SJCRH30 (cell line): Measurements from ENCODE around the gene MTCH2. TPM values are rescaled to one million over a fixed set of nuclear protein-coding genes. Genes with fewer than 3 reads are reported as not detected.

Source experiments
- DNase-seq, 2 experiments: peaks; one replicate each; pipeline ENCODE4 v3.0.0-alpha.2; 2015 to 2020
- H3K27ac ChIP-seq: fragments of 250-450 bp; sonication (Bioruptor Pico); 2 replicates; pipeline ENCODE4 v1.5.1; 2020; ENCODE audit warnings: mild to moderate bottlenecking, moderate library complexity
- H3K27me3 ChIP-seq: fragments of 250-450 bp; sonication (Bioruptor Pico); 2 replicates; pipeline ENCODE4 v1.5.1; 2020; ENCODE audit warnings: mild to moderate bottlenecking, moderate library complexity
- H3K36me3 ChIP-seq: fragments of 250-450 bp; sonication (Bioruptor Pico); 2 replicates; pipeline ENCODE4 v1.5.1; 2020; ENCODE audit warnings: mild to moderate bottlenecking, moderate library complexity
- H3K4me1 ChIP-seq: fragments of 250-450 bp; sonication (Bioruptor Pico); 2 replicates; pipeline ENCODE4 v1.5.1; 2020; ENCODE audit warnings: mild to moderate bottlenecking, moderate library complexity
- H3K4me3 ChIP-seq: fragments of 250-450 bp; sonication (Bioruptor Pico); 2 replicates; pipeline ENCODE4 v1.5.1; 2020; ENCODE audit warnings: mild to moderate bottlenecking, moderate library complexity
- H3K9me3 ChIP-seq: fragments of 250-450 bp; sonication (Bioruptor Pico); replicated peaks from 2 replicates; pipeline ENCODE4 v1.5.1; 2020; ENCODE audit warnings: mild to moderate bottlenecking, moderate library complexity
- total RNA-seq: library from RNA; depleted of rRNA; stranded (reverse); fragments of >200 nt; shearing (Covaris generic); gene quantifications from 2 replicates; pipeline ENCODE4 v1.2.3, GENCODE V29; 2014

MTCH2 gene
- total RNA-seq, 1 experiment from 2014 or later = 119 TPM

DNA sequence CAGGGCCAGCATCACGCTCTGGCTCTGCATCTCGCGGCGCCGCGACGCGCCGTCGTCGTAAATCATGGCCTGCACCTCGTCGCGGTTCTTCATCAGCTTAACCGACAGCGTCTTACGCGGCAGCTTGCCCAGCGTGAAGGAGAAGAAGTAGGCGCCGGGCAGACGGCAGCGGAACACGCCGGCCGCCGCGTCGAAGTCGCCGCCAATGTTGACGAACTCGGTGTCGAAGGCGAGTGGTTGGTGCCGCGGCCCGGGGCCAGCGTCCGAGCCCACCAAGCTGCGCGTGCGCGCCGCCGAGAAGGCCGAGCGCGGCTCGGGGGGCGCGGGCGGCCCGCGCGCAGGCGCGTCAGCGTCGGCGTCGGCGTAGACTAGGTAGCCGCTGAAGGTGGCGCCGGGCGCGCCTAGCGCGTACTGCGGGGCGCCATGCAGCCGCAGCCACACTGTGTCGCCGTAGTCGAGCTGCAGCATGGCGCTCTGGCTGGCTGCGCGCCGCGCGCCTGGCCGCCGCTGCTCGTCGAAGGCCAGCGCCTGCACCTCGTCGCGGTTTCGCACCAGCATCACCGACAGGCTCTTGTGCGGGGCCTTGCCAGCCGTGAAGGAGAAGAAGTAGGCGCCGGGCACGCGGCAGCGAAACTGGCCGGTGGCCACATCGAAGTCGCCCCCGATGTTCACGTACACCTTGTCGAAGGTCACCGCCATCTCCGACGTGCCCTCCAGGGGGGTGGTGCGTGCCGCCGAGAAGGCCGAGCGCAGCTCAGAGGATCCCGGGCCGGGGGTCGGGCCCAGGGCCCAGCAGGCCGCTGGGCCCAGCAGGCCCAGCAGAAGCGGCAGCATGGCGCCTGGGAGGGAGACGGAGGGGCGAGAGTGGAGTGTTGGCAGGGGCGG is 52.1 kb downstream of the MTCH2 start:
- H3K27me3 ChIP-seq = peaks cover 4% of the 10 kb centered on the region; the same call in 1 of the 2 replicates
- no peak overlapping the region for H3K27ac ChIP-seq
- H3K9me3 ChIP-seq = no peaks in the 10 kb centered on the region
- H3K36me3 ChIP-seq = peaks cover under 1% of the 10 kb centered on the region; the same call in 1 of the 2 replicates
- no peak overlapping the region for H3K4me3 ChIP-seq
- peaks cover 7% of the 10 kb centered on the region; the same call in 1 of the 2 replicates for H3K4me1 ChIP-seq
- DNase-seq = no peak

DNA sequence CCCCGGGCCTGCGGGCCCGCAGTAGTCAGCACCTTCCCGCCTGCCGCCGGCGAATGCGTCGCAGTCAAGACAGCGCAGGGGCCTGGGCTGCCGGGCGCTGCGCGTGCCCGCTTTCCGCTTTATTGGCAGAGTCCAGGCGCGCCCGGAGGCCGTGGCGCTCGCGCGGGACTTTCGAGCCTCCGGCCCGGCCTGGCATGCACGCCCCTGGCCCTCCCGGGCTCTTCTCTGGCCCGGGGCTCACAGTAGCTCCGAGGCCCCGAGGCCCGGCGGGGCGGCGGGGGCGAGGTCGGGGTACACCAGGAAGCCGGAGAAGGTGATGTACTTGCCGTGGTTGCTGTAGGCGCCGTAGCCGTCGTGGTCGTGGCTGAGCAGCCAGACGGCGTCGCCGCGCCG is 52.8 kb downstream of the MTCH2 start:
- Histone ChIP-seq H3K27ac (no peak overlapping the region), H3K4me1 (peaks cover 7% of the 10 kb centered on the region; the same call in 1 of the 2 replicates), H3K4me3 (no peak overlapping the region), H3K27me3 (peaks cover 4% of the 10 kb centered on the region; the same call in 1 of the 2 replicates), H3K9me3 (no peaks in the 10 kb centered on the region), H3K36me3 (peaks cover 6% of the 10 kb centered on the region)
- DNase-seq = no peak

DNA sequence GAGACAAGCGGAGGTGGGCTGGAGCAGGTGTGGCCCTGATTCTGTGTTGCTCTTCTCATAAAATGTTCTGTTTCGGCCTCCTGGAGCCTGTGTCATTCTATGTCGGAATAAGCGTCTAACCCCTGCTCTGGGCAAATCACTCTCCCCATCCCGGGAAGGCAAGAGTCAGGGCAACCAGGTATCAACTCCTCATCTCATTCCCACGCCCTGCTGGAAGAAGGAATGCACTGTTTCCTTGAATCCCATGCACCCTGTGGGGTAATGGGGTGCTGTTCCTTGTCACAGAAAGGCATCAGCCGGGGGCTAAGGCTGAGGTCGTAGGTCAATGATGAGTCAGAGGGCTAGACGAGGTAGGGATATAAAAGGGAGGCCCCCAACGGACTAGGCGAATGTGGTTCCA is 53.2 kb downstream of the MTCH2 start:
- DNase-seq = no peak
- Histone ChIP-seq H3K36me3 (peaks cover 9% of the 10 kb centered on the region), H3K9me3 (no peaks in the 10 kb centered on the region), H3K27me3 (peaks cover 4% of the 10 kb centered on the region; the same call in 1 of the 2 replicates), H3K27ac (no peak overlapping the region), H3K4me3 (no peak overlapping the region), H3K4me1 (peaks cover 7% of the 10 kb centered on the region; the same call in 1 of the 2 replicates)

DNA sequence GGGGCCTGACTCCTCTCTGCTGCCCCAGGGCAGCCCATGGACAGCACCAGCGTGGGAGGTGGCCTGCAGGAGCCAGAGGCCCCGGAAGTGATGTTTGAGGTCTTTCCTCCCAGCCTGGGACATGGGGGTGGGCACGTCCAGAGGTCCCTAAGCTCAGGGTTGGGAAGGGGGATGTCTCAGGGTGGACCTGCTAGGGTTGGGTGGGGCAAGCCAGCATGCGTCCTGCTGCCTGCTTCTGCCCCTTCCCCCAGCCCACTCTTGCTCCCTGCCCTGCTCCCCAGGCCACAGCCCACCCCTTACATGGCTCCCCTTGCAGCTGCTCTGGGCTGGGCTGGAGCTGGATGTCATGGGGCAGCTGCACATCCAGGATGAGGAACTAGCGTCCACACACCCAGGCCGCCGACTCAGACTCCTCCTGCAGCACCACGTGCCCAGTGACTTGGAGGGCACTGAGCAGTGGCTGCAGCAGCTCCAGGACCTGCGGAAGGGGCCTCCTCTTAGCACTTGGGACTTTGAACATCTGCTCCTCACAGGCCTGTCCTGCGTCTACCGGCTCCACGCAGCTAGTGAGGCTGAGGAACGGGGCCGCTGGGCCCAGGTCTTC is 54.5 kb downstream of the MTCH2 start:
- Histone ChIP-seq H3K4me3 (no peak overlapping the region), H3K36me3 (peaks cover 22% of the 10 kb centered on the region), H3K4me1 (peaks cover 7% of the 10 kb centered on the region; the same call in 1 of the 2 replicates), H3K27ac (peak overlapping the region; percentile 41), H3K27me3 (no peaks in the 10 kb centered on the region), H3K9me3 (no peaks in the 10 kb centered on the region)
- DNase-seq = peak; percentile 75 to 78

DNA sequence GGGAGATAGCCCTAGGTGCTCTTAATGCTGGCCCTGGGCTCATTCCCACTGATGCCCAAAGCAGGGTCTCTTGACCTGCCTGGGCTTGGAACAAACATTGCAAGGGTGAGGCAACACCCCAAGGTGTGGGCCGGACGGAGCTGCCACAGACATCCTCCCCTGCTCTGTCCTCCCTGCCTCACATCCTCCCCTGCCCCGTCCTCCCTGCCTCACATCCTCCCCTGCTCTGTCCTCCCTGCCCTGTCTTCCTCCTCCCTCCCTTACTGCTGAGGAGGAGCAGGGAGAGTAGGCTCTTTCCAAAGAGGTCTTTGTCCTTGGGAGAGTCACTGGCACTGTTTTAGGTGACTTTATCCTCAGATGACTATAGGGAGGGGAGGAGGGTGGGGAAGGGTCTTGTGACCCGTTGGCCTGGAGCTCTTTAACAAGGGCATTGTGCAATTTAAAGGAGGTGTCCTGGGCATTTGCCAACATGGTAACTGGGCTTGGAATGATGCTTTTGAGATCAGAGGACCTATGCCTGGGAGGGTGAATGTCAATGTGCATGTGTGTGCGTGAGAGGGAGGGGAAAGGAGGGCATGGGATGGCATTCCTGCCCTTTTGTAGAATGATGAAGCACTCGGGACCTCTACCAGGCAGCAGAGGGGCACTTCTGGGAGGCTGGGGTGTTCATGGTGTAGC is 55.2 kb downstream of the MTCH2 start:
- H3K9me3 ChIP-seq = no peaks in the 10 kb centered on the region
- no peak overlapping the region for H3K4me3 ChIP-seq
- peak overlapping the region; percentile 41 for H3K27ac ChIP-seq
- peaks cover 7% of the 10 kb centered on the region; the same call in 1 of the 2 replicates for H3K4me1 ChIP-seq
- peaks cover 28% of the 10 kb centered on the region for H3K36me3 ChIP-seq
- no peak for DNase-seq
- H3K27me3 ChIP-seq = no peaks in the 10 kb centered on the region

DNA sequence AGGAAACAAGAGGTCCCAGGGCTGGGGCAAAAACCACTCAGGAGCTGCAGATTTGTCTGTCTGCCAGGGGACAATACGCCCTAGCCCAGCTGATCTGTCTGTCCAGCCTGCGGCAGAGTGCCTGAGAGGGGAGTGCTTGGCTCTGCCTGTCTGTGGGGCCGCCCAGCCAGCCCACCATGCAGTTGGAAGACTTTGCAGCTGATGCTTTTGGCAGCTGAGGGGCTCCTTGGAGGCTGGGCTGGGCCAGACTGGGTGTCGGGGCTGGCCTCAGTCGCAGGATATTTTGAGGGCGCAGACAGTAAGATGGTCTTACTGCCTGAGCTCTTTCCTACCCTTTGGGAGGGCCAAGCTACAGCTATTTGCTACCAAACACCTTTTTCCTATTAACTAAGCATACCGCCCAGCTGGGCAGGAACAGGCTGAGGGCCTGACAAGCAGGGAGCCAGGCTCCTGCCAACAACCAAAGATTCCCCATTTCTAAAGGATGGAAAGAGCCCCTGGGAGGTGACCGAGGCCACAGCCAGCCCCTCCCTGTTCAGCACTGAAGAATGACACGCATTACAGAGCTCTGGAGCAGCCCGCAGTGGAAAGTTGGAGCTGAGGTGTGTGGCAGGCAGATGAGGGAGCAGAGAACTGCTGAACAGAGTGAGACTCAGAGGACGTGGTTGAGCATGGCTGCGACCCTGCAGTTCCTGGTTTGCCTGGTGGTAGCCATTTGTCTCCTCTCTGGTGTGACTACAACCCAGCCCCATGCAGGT is 56.1 kb downstream of the MTCH2 start, which contains the start of gene FAM180B:
TSS of gene FAM180B (plus strand) at position 581 of the 758 bp plus-strand sequence. CDS start at position 672, 91 bp downstream.
- no peaks in the 10 kb centered on the region for H3K9me3 ChIP-seq
- H3K4me3 ChIP-seq = no peak within 1 kb of the TSS
- DNase-seq = no peak
- peaks cover 37% of the 10 kb centered on the region for H3K36me3 ChIP-seq
- no peaks in the 10 kb centered on the region for H3K27me3 ChIP-seq
- H3K4me1 ChIP-seq = peaks cover 7% of the 10 kb centered on the region; the same call in 1 of the 2 replicates
- peak within 1 kb of the TSS; percentile 41 for H3K27ac ChIP-seq

DNA sequence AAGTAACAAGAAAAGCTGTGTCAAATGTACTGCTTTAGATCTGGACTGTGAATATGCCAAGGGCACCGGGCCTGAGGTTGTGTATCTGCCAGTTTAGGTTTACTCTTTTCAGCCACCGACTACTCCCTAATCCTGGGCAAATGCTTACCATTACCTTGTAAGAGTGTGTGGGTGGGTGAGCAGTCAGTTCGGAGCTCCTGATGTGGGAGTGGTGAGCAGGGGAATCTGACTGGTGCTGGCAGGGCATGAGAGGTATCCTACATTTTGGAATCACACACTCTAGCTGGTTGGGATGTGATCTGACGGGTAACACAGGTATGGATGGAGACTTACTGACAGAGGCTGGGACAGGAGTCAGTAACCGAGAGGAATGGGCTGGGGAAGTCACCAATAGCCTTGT is 58.5 kb downstream of the MTCH2 start:
- Histone ChIP-seq H3K36me3 (peaks cover 48% of the 10 kb centered on the region), H3K4me1 (peaks cover 10% of the 10 kb centered on the region; the same call in 1 of the 2 replicates), H3K4me3 (no peak overlapping the region), H3K27ac (no peak overlapping the region), H3K9me3 (no peaks in the 10 kb centered on the region), H3K27me3 (no peaks in the 10 kb centered on the region)
- no peak for DNase-seq

DNA sequence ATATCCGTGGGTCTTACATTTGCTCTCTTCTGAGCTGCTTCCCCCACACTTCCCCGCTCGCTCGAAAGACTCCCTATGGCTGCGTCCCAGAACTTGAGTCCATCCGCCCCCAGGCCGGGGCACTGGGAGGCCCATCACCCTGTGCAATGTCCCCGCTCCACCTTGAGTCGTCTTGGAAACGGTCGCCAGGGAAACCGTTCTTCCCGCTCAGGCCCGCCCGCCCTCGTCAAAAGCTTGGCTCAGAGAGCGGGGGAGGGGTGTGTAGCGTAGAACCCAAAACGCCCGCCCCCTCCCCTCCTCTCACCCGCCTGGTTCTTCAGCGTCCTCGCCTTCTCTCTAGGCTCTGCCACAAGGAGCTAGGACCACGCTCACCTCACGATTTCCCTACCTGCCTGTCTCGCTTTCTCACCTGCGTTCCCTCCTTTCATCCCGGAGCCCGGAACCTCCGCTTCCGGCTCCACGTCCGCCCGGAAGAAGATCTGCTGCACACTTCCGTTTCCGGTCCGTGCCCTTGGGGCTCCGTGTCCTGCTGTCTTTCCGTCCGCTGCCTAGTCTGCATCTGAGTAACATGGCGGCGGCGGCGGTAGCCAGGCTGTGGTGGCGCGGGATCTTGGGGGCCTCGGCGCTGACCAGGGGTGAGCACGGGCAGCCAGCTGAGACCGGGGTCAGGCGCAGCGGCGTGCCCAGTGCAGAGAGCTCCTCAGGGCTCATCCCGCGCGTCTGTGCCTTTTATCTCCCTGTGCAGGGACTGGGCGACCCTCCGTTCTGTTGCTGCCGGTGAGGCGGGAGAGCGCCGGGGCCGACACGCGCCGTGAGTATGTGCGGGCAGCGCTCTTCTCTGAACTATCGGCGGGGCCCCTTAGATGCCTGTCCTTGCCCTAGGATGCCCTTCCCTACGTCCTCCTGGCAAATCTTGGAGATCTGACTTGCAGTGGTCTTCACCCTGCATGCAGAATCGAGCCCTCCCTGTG is 63.5 kb downstream of the MTCH2 start, which contains the start of the genes KBTBD4 and NDUFS3:
TSS of gene KBTBD4 (minus strand) at position 447 of the 971 bp plus-strand sequence. CDS start at position 428, 19 bp downstream.
TSS of gene NDUFS3 (plus strand) at position 551 of the 971 bp plus-strand sequence. CDS start at position 569, 18 bp downstream.
- peak; percentile 89 to 94 for DNase-seq
- Histone ChIP-seq H3K36me3 (peaks cover 51% of the 10 kb centered on the region), H3K9me3 (no peaks in the 10 kb centered on the region), H3K4me1 (0 out of 2 replicates have a peak, but pooled peaks cover 8% of the 10 kb centered on the region), H3K4me3 (peak within 1 kb of the TSS; percentile 96), H3K27ac (peak within 1 kb of the TSS; percentile 71), H3K27me3 (no peaks in the 10 kb centered on the region)

DNA sequence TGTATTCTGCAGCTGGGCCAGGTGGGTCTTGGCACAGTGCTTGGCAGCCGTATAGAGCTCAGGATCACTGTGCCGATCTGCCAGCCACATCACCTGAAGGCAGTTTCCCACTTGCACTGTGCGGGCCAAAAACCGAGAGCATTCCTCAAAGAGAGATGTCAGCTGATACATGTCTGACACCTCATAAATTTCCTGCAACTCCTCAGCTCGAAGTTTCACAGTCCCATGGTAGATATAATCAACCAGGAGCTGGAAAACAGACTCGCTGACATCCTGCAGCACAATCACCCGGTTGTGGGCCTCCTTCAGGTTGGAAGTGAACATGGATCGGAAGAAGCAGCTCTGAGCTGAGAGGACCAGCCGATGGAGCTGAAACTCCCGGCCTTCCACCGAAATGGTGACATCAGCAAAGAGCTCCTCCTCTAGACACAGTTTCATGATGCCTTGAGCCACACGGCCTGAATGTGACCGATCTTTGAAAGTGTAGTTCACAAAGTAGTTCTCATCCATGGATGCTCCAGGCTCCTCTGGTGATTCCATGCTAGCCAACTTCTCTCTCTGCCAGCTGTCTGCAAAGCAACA is 64.8 kb downstream of the MTCH2 start:
- H3K4me3 ChIP-seq = no peak overlapping the region
- H3K9me3 ChIP-seq = no peaks in the 10 kb centered on the region
- no peak for DNase-seq
- H3K27me3 ChIP-seq = no peaks in the 10 kb centered on the region
- peaks cover 45% of the 10 kb centered on the region for H3K36me3 ChIP-seq
- 0 out of 2 replicates have a peak, but pooled peaks cover 13% of the 10 kb centered on the region for H3K4me1 ChIP-seq
- no peak overlapping the region; the same call in 1 of the 2 replicates for H3K27ac ChIP-seq

DNA sequence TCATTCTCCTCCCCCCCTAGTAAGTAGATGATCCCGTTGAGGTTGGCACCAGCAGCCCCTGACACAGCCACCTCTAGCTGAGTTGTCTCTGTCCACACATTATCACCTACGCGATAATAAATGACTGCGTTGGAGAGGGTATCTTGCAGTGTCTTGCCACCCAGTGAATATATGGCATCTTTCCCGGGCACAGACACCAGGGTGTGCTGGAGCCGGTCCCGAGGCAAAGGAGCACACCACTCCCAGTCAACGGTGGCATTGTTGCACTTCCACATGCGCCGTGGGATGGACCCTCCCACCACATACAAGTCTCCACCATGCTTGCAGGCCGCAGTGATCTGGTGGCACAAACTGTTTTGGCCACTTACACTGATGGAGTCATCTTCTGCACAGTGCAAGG is 69.0 kb downstream of the MTCH2 start:
- H3K9me3 ChIP-seq = no peaks in the 10 kb centered on the region
- H3K27ac ChIP-seq = no peak overlapping the region
- H3K4me1 ChIP-seq = 0 out of 2 replicates have a peak, but pooled peaks cover 10% of the 10 kb centered on the region
- H3K27me3 ChIP-seq = no peaks in the 10 kb centered on the region
- DNase-seq = no peak
- no peak overlapping the region for H3K4me3 ChIP-seq
- peaks cover 44% of the 10 kb centered on the region for H3K36me3 ChIP-seq

DNA sequence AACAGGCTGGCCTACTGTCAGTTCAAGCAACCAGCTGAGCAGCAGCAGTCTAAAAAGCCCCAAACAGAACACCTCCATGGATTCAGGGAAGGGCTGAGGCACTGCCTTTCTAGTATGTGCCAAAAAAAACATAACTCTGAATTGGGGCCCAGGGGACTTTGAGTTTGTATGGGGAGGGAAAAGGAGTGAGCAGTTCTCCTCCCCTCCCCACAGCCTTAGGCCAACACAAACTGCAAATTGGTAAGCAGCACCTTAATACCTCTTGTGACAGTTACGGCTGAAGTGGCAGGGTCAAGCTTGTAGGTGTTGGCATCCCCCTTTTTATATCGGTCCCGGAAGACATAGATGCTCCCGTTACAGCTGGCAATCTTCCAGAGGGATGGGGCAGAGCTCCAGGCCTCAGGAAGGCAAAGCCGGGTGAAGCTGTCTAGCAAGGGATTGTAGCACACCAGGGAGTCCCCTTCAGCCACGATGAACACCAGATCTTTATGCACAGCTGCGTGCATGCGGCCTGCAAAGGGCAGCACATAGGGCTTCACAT is 69.6 kb downstream of the MTCH2 start:
- DNase-seq = peak; percentile 78 to 80
- no peaks in the 10 kb centered on the region for H3K27me3 ChIP-seq
- no peak overlapping the region for H3K4me3 ChIP-seq
- H3K9me3 ChIP-seq = no peaks in the 10 kb centered on the region
- no peak overlapping the region for H3K27ac ChIP-seq
- H3K36me3 ChIP-seq = peaks cover 44% of the 10 kb centered on the region
- 0 out of 2 replicates have a peak, but pooled peaks cover 8% of the 10 kb centered on the region for H3K4me1 ChIP-seq

DNA sequence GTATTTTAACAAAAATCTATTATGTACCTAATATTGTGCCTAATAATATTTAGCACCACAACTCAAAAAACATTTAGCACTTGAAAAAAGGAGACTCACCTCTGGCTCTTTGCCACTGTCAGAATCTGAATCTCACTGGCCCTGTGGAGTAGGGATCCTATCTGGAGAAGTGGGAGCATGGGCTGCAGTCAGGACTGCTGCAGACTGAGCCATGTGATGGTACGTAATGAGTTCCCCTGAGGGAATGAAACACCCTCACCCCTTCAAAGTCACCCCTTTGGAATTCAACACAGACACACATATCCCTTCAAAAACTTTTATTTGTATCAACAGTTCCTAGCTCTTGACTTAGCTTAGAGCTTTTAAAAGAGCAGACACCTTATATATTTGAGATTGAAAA is 70.5 kb downstream of the MTCH2 start:
- H3K27ac ChIP-seq = no peak overlapping the region
- no peak overlapping the region for H3K4me3 ChIP-seq
- no peak for DNase-seq
- H3K27me3 ChIP-seq = no peaks in the 10 kb centered on the region
- 0 out of 2 replicates have a peak, but pooled peaks cover 5% of the 10 kb centered on the region for H3K4me1 ChIP-seq
- H3K36me3 ChIP-seq = peaks cover 44% of the 10 kb centered on the region
- no peaks in the 10 kb centered on the region for H3K9me3 ChIP-seq
